GM10847 (cell line): ENCODE measurements around the gene CHSY3.

Experiments used
- POLR2A ChIP-seq: IDR thresholded peaks from 2 replicates; pipeline ENCODE4 v1.6.1; 2011; ENCODE audit not compliant: insufficient read length; ENCODE audit errors: extremely low read depth

The CHSY3 gene

GRCh38 chr5:129904102-129904666, at the start of gene CHSY3:
Gene CHSY3, plus strand, starts transcription at chr5:129904465.
- TF ChIP-seq POLR2A: no peak

GRCh38 chr5:129856325-129856724, 47.9 kb upstream of the CHSY3 start:
- TF ChIP-seq POLR2A: no peak

DNA sequence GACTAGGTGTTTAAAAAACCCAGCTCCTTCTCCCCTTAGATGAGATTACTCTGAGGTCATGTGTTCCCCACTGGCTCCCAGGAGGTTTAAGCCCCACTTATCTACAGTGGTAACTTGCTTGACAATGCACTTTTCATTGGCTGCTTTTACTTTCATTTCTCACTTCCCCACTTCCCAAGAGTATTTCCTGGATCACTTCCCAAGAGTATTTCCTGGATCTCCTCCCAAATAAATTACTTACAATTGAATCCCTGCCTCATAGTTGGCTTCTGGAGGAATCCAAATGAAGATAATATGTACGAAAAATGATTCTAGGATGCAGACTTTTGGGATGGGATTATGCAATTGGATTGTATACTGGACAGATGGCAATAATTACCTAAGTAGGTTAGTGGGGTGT, 47.1 kb upstream of the CHSY3 start:
- no peak for TF ChIP-seq POLR2A

DNA sequence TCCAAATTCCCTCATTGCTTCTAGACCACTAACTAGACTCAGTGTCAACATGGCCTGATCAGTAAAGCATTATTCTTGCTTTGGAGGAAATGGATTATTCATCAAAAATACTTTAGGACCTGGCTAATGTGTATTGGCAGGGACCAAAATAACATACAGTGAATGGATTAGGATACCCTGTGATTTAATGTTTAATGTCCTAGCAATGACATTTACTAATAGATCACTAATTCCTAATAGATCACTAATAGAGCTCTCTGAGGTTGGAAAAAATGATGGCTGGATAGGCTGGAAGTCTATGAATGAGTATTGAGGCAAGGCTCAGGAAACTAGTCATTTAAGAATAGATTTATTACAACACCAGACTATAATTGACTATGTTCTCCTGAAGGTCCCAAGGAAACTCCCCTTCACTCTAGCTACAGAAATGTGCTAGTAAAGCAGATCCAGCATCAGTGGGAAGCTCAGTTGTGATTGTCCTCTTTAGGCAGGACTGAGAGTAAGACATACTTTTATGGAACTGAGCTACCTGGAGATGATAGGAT, 46.1 kb upstream of the CHSY3 start:
- TF ChIP-seq POLR2A: no peak

- TF ChIP-seq POLR2A: no peak
These were observed 19.9 kb upstream of the CHSY3 start for GRCh38 chr5:129884322-129884721.

GRCh38 chr5:129899454-129899853, 4.8 kb upstream of the CHSY3 start:
- no peak for TF ChIP-seq POLR2A

DNA sequence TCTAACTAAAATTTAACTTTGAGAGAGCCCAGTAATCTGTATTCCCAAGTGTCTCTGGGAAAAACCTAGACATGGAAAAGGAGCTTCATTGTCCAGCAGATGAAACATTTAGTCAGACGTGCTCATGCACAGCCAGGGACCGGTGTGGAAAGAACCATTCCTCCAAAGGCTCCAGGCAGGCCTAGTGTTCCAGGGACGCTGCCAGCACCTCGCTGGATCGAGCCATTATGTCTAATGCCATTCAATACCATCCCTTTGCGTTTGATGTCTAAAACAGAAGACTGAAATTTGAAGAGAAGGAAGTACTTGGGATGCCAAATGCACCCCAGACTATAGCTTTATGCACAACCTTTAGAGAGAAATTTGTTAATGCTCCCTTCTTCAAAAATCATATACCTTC, 1.4 kb upstream of the CHSY3 start:
- no peak for TF ChIP-seq POLR2A

- TF ChIP-seq POLR2A: no peak
These were observed 681 bp upstream of the CHSY3 start for GRCh38 chr5:129903466-129904101.

DNA sequence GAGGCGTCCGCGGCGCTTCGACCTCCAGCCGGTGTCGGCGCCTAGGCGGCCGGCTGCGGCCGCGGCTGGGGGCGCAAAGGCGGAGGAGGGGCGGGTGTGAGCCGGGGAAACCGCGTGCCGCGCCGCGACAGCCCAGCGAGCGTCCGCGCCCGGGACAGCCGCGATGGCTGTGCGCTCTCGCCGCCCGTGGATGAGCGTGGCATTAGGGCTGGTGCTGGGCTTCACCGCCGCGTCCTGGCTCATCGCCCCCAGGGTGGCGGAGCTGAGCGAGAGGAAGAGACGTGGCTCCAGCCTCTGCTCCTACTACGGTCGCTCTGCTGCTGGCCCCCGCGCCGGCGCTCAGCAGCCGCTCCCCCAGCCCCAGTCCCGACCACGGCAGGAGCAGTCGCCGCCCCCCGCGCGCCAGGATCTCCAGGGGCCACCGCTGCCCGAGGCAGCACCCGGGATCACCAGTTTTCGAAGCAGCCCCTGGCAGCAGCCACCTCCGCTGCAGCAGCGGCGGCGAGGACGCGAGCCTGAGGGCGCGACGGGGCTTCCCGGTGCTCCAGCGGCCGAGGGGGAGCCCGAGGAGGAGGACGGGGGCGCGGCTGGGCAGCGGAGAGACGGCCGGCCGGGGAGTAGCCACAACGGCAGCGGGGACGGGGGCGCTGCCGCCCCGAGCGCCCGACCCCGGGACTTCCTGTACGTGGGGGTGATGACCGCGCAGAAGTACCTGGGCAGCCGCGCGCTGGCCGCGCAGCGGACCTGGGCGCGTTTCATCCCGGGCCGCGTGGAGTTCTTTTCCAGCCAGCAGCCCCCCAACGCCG, 605 bp downstream of the CHSY3 start:
- no peak for TF ChIP-seq POLR2A

GRCh38 chr5:129905473-129906176, 1.4 kb downstream of the CHSY3 start:
- no peak for TF ChIP-seq POLR2A

DNA sequence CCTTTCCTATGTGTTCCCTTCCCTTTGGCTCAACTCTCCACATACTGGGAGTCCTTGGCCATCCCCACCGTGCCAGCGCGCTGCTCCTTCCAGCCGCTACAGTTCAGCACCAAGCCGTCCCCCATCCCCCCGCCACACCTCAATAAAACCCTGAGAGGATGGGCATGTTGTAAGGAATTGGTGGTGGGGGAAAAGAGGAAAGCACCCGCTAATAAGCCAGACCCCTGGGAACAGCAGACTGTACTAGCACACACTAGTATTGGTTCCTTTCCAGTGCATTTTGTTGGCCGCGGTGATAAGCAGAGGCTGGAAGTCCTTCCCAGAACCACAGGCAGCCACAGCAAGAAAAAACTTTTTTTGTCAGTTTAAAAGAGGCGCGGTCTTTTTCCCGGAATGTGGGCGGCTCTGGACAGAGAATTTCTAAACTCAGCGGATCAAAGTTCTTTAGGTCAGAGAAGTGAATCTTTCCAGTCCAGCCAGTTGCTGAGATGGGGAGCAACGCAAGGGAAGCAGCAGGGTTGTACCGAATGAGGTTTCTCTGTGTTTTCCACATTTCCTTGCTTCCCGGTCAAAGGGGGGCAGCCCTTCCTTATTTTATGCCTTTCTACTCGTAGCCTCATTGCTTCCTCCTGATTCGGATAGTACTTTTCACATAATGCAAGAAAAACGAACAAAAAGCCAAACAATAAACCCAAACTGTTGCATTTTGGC, 2.1 kb downstream of the CHSY3 start:
- no peak for TF ChIP-seq POLR2A

DNA sequence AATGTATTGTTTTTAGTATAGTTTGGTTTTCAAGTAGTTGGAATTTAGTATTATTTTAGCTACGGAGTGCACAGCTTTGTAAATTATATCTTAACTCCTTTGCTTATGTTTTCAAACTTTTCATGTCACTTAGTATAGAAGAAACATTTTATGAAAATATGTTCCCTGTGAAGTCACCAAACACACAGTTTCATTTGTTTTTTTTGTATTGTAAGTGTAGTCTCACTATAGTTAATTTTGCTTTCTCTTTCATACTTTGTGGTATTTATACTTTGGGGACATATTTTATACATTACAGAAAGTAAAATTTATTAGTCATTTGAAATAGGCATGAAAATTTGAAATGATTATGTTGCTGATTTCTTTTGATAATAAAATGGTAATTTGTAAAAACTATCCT, 5.0 kb downstream of the CHSY3 start:
- TF ChIP-seq POLR2A: no peak

GRCh38 chr5:129912601-129913255, 8.5 kb downstream of the CHSY3 start:
- no peak for TF ChIP-seq POLR2A

DNA sequence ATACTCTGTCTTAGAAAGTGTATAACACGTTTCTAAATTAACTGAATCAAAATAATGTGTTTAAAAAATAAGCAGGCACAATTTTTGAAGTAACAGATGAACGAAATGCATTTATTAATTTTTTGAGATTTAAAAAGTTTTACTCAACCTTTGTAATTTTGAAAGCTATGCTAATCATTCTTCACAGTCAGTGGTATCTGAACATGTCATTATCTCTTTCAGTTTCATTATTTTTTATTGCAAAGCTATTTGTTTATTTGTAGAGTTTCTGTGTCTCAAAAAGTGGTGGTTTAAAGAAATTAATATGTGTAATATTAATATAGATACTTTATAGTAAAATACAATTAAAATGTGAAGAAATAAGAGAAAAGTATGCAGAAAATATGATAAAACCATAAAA, 11.2 kb downstream of the CHSY3 start:
- TF ChIP-seq POLR2A: no peak

GRCh38 chr5:129917224-129917623, 13.0 kb downstream of the CHSY3 start:
- no peak for TF ChIP-seq POLR2A

GRCh38 chr5:129921204-129921603, 16.9 kb downstream of the CHSY3 start:
- TF ChIP-seq POLR2A: no peak
